Thymus (tissue), 11 donors: ENCODE results near the gene SLC6A13. TPM values are rescaled to one million over a fixed set of nuclear protein-coding genes. Genes with fewer than 3 reads are reported as not detected.
"Not testable (repeated sequence)": the region's sequence is repeated elsewhere in the genome, so short reads cannot be mapped to it uniquely, and the experiment has no call there.

Experiments used
- DNase-seq, 9 donors: peaks; one replicate each; pipeline ENCODE4 v3.0.0-alpha.2; 2013; ENCODE audit warnings: low spot score in 9 of 9, low read depth in 6 of 9, missing footprints in 1 of 9
- H3K27ac ChIP-seq, 2 donors: one replicate each; pipeline ENCODE4 v1.5.1; 2013; ENCODE audit warnings: control low read depth in 1 of 2, low read depth in 1 of 2, low read length in 1 of 2, mild to moderate bottlenecking in 1 of 2, moderate library complexity in 1 of 2
- H3K27me3 ChIP-seq, 2 donors: one replicate each; pipeline ENCODE4 v1.5.1; 2013; ENCODE audit warnings: low read length in 1 of 2; ENCODE audit not compliant: control insufficient read depth in 2 of 2, insufficient read depth in 1 of 2
- H3K36me3 ChIP-seq, 2 donors: one replicate each; pipeline ENCODE4 v1.5.1; 2013; ENCODE audit warnings: low read length in 1 of 2, mild to moderate bottlenecking in 1 of 2, moderate library complexity in 1 of 2; ENCODE audit not compliant: control insufficient read depth in 2 of 2, insufficient read depth in 2 of 2
- H3K4me1 ChIP-seq, 2 donors: one replicate each; pipeline ENCODE4 v1.5.1; 2013; ENCODE audit warnings: low read length in 2 of 2; ENCODE audit not compliant: control insufficient read depth in 2 of 2, insufficient read depth in 2 of 2
- H3K4me3 ChIP-seq, 2 donors: one replicate each; pipeline ENCODE4 v1.5.1; 2013; ENCODE audit warnings: low read length in 2 of 2, control low read depth in 1 of 2, mild to moderate bottlenecking in 1 of 2
- H3K9me3 ChIP-seq, 2 donors: one replicate each; pipeline ENCODE4 v1.5.1; 2013; ENCODE audit warnings: low read length in 1 of 2, mild to moderate bottlenecking in 1 of 2; ENCODE audit not compliant: control insufficient read depth in 2 of 2, insufficient read depth in 1 of 2
- WGBS: extraction: QIAGEN DNeasy Blood & Tissue Kit; methylation state at CpG from one replicate; pipeline ENCODE4 v1.1.7; 2013; 5-methylcytosine and 5-hydroxymethylcytosine counted together
- polyA plus RNA-seq: library from polyadenylated mRNA; stranded (reverse); fragments of 200-250 nt; gene quantifications from one replicate; pipeline ENCODE4 v1.2.3, GENCODE V29; 2013
- total RNA-seq: library from RNA; stranded (reverse); fragments of 120-200 nt; gene quantifications from one replicate; pipeline ENCODE4 v1.2.4, GENCODE V29; 2013
- donor health status: healthy.

SLC6A13 gene
- total and polyA plus RNA-seq, 2 donors: 0.28 to 2.9 TPM

DNA sequence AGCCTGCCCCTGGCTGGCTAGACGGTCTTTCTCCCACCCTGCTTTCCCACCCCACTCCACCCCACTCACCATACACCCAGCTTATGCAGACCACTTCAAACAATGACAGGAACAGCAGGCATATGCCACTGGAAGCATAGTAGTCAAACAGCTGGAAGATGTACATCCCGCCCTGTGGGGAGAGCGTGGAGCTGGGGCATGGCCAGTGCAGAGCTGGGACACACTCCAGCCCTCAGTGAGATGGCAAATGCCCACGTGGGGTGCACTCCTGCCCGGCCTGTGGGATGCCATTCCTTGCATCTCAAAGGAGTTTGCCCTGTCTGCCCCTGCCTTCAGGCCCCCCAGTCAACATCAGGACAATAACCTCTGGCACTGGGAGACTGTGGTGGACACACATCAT is 67.5 kb downstream of the SLC6A13 start:
- H3K27me3 ChIP-seq: peaks cover 0 to 14% of the 10 kb centered on the region in 2 donors
- DNase-seq: no peak

DNA sequence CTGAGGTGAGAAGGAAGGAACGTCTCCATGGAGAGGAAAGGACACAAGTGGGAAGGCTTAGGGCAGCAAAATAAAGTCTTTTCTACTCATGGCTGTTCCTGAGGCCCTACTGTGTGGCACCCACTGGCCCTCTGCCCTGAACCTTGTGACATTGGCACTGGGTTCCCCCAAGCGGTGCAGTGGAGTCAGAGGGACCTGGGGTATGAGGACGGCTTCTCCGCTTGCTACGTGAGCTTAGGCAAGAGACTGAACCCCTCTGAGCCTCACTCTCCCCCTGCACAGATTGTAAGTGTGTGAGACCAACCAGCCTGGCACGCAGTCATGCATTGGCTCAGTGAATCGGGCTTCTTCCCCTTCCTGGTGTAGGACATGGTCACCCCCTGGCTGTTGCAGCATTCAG is 68.4 kb downstream of the SLC6A13 start:
- DNase-seq: no peak
- no peak overlapping the region for H3K4me3 ChIP-seq
- H3K4me1 ChIP-seq: peaks cover 0 to 4% of the 10 kb centered on the region in 2 donors
- no peaks in the 10 kb centered on the region for H3K9me3 ChIP-seq
- H3K27ac ChIP-seq: no peak overlapping the region
- H3K27me3 ChIP-seq: peaks cover 0 to 16% of the 10 kb centered on the region in 2 donors
- H3K36me3 ChIP-seq: no peaks in the 10 kb centered on the region
- WGBS: 92% methylated on average over 7 of the region's 7 CpGs

More for the DNA sequence above, 67.5 kb downstream of the SLC6A13 start:
- Histone ChIP-seq H3K27ac (no peak overlapping the region), H3K4me1 (no peaks in the 10 kb centered on the region), H3K9me3 (no peaks in the 10 kb centered on the region), H3K4me3 (no peak overlapping the region), H3K36me3 (no peaks in the 10 kb centered on the region)
- 89% methylated on average over 5 of the region's 5 CpGs for WGBS

GRCh38 chr12:193261-193660 is 69.4 kb downstream of the SLC6A13 start:
- Histone ChIP-seq H3K4me1 (peaks cover 0 to 5% of the 10 kb centered on the region in 2 donors), H3K27ac (no peak overlapping the region), H3K4me3 (no peak overlapping the region), H3K36me3 (no peaks in the 10 kb centered on the region), H3K27me3 (peaks cover 0 to 19% of the 10 kb centered on the region in 2 donors), H3K9me3 (no peaks in the 10 kb centered on the region)
- no peak for DNase-seq
- 92% methylated on average over 10 of the region's 10 CpGs for WGBS

GRCh38 chr12:191541-191940 is 71.1 kb downstream of the SLC6A13 start:
- H3K36me3 ChIP-seq: no peaks in the 10 kb centered on the region
- H3K4me3 ChIP-seq: no peak overlapping the region
- H3K9me3 ChIP-seq: no peaks in the 10 kb centered on the region
- peaks cover 0 to 22% of the 10 kb centered on the region in 2 donors for H3K27me3 ChIP-seq
- peaks cover 0 to 5% of the 10 kb centered on the region in 2 donors for H3K4me1 ChIP-seq
- 97% methylated on average over 3 of the region's 3 CpGs for WGBS
- no peak overlapping the region for H3K27ac ChIP-seq
- DNase-seq: no peak

DNA sequence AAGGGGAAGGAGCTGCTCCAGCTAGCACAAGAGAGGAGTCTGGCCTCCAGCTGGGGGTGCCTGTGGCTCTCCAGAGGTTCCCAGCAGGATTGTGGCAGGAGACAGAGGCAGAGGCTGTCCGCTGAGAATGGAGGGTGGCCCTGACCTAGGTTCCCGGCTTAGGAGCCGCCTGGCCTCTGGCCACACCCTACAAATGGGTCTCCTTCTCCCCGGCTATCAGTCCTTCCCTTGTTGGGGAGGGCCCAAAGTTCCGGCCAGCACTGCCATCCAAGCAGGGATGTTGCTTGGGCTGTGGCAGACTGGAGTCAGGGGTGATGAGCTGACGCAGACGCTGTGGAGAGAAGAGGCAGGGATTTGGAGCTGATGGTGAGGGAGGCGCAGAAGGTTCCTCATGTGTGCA is 71.8 kb downstream of the SLC6A13 start:
- H3K36me3 ChIP-seq: no peaks in the 10 kb centered on the region
- H3K9me3 ChIP-seq: no peaks in the 10 kb centered on the region
- H3K27me3 ChIP-seq: peaks cover 0 to 22% of the 10 kb centered on the region in 2 donors
- H3K27ac ChIP-seq: no peak overlapping the region
- peaks cover 0 to 5% of the 10 kb centered on the region in 2 donors for H3K4me1 ChIP-seq
- 97% methylated on average over 8 of the region's 8 CpGs for WGBS
- H3K4me3 ChIP-seq: no peak overlapping the region
- DNase-seq: no peak

DNA sequence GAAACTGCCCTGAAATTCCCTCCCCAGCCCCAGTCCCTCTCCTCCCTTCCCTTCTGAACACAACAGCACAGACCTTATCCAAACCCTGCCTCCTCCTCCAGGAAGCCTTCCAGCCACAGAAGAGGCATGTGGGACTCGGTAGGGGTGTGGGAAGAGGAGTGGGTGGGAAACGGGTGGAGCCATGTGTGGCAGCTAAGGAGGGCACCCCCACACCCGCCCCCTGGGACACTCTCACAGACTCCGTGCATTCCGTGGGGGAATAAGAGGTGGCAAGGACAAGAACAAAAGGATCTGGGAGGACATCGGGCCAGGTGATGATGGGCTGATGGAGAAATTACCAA is 73.0 kb downstream of the SLC6A13 start:
- 81% methylated on average over 6 of the region's 6 CpGs for WGBS
- no peak overlapping the region for H3K27ac ChIP-seq
- no peak overlapping the region for H3K4me3 ChIP-seq
- H3K4me1 ChIP-seq: peaks cover 0 to 5% of the 10 kb centered on the region in 2 donors
- peaks cover 0 to 22% of the 10 kb centered on the region in 2 donors for H3K27me3 ChIP-seq
- H3K9me3 ChIP-seq: no peaks in the 10 kb centered on the region
- no peaks in the 10 kb centered on the region for H3K36me3 ChIP-seq
- no peak for DNase-seq

- Histone ChIP-seq H3K27me3 (peaks cover 0 to 22% of the 10 kb centered on the region in 2 donors), H3K36me3 (no peaks in the 10 kb centered on the region), H3K27ac (no peak overlapping the region), H3K4me3 (peak overlapping the region in 1 of 2 donors; percentile 40), H3K9me3 (no peaks in the 10 kb centered on the region), H3K4me1 (peaks cover 0 to 5% of the 10 kb centered on the region in 2 donors)
- WGBS: 13% methylated on average over 52 of the region's 52 CpGs
- DNase-seq: peak in 7 of 9 donors; percentile 9 to 50 (median 13)
These were observed 73.6 kb downstream of the SLC6A13 start for GRCh38 chr12:188910-189621.

DNA sequence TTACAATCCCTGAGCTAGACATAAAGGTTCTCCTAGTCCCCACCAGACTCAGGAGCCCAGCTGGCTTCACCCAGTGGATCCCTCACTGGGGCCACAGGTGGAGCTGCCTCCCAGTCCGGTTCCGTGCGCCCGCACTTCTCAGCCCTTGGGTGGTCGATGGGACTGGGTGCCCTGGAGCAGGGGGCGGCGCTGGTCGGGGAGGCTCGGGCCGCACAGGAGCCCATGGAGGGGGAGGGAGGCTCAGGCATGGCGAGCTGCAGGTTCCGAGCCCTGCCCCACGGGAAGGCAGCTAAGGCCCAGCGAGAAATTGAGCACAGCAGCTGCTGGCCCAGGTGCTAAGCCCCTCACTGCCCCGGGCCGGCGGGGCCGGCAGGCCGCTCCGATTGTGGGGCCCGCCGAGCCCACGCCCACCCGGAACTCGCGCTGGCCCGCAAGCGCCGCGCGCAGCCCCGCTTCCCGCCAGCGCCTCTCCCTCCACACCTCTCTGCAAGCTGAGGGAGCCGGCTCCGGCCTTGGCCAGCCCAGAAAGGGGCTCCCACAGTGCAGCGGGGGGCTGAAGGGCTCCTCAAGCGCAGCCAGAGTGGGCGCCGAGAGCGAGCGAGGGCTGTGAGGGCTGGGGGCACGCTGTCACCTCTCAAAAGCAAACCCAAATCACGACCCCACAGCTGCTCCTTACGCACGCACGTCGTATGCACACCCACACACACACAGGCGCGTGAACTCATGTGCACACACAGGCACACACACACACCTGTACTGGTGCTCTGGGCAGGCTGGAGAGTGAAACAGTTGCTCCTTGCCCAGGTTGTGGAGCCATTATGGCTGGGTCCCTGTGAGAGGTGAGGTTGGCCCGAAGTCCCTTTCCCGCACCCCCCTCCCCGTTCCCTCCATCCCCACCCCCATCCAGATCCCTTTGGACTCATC is 74.4 kb downstream of the SLC6A13 start:
- not testable (repeated sequence) for H3K36me3 ChIP-seq, H3K27ac ChIP-seq, H3K9me3 ChIP-seq, DNase-seq, H3K4me1 ChIP-seq
- peak overlapping the region in 1 of 2 donors; percentile 40 for H3K4me3 ChIP-seq
- peaks cover 0 to 22% of the 10 kb centered on the region in 2 donors for H3K27me3 ChIP-seq
- WGBS: 77% methylated on average over 53 of the region's 53 CpGs

DNA sequence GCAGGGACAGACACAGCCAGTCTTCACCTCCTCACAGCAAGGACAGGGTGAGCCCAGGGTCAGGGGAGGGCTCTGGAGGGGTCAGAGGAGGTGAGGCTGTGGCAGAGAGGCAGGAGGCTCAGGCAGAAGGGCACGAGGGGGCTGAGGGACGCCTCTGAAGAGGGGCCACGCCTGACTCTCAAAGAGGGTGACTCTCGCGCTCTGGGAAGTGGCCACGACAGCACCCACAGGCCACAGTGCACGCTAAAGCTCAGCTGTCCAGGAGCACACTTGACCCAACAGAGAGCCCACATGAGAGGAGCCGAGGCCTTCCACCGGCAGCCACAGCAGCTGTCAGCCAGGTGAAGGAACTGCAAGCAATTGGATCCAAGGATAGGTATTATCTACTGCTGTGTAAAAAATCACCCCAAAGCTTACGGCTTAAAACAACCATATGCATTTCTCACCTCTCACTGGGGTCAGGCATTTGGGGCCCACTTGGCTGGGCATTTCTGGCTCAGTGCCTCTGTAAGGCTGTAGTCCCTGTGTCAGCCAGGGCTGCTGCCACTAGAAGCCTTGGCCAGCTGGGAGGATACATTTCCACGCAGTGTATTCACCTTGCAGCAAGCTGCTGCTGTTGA is 76.5 kb downstream of the SLC6A13 start:
- peaks cover 0 to 18% of the 10 kb centered on the region in 2 donors for H3K27me3 ChIP-seq
- 87% methylated on average over 11 of the region's 11 CpGs for WGBS
- no peaks in the 10 kb centered on the region for H3K9me3 ChIP-seq
- no peak for DNase-seq
- H3K27ac ChIP-seq: no peak overlapping the region
- H3K4me3 ChIP-seq: no peak overlapping the region
- no peaks in the 10 kb centered on the region for H3K36me3 ChIP-seq
- peaks cover 0 to 5% of the 10 kb centered on the region in 2 donors for H3K4me1 ChIP-seq
